H1 (cell line): Measurements from ENCODE around the gene OR14I1. TPM values are rescaled to one million over a fixed set of nuclear protein-coding genes. Genes with fewer than 3 reads are reported as not detected.

Experiments used
- CTCF ChIA-PET: fragments of 300-600 bp; sonication (Branson Sonifier 250); formaldehyde crosslinking; loops from one replicate; lab custom pipeline; 2021; ENCODE audit not compliant: partially characterized antibody; lab: Charles Lee
- POLR2A ChIA-PET: fragments of 300-600 bp; sonication (Branson Sonifier 250); formaldehyde crosslinking; loops from one replicate; lab custom pipeline; 2021; ENCODE audit warnings: inconsistent platforms; ENCODE audit not compliant: partially characterized antibody; lab: Charles Lee
- DNase-seq, 2 experiments: peaks; one replicate each; pipeline versions ENCODE4 v3.0.0 to v3.0.0-alpha.2; 2010 to 2022; ENCODE audit warnings: low spot score in 2 of 2, low read depth in 1 of 2, mixed read lengths in 1 of 2
- FAIRE-seq: peaks from 2 replicates; lab custom pipeline; 2011; peaks lifted over from hg19 to GRCh38; lab: Jason Lieb, UNC
- H2AFZ ChIP-seq: 2 replicates; pipeline ENCODE4 v1.8.1; 2012; ENCODE audit warnings: low read length, inconsistent platforms
- H2AK5ac ChIP-seq: 2 replicates; pipeline ENCODE4 v1.6.1; 2013; ENCODE audit warnings: low read depth, low read length
- H2BK120ac ChIP-seq: replicated peaks from 2 replicates; pipeline ENCODE3; 2013; ENCODE audit warnings: low read depth, low read length, inconsistent platforms
- H2BK12ac ChIP-seq: 2 replicates; pipeline ENCODE4 v1.6.1; 2013; ENCODE audit warnings: low read depth, low read length
- H2BK15ac ChIP-seq: 2 replicates; pipeline ENCODE4 v1.6.1; 2013; ENCODE audit warnings: low read length
- H2BK20ac ChIP-seq: 2 replicates; pipeline ENCODE4 v1.6.1; 2013; ENCODE audit warnings: low read length
- H2BK5ac ChIP-seq: 2 replicates; pipeline ENCODE4 v1.6.1; 2013; ENCODE audit warnings: low read depth, low read length
- H3K14ac ChIP-seq: 2 replicates; pipeline ENCODE4 v1.6.1; 2013; ENCODE audit warnings: inconsistent platforms; ENCODE audit not compliant: insufficient read length
- H3K18ac ChIP-seq: 2 replicates; pipeline ENCODE4 v1.6.1; 2013; ENCODE audit warnings: low read length; ENCODE audit errors: extremely low read depth
- H3K23ac ChIP-seq: 2 replicates; pipeline ENCODE4 v1.6.1; 2013; ENCODE audit warnings: inconsistent platforms; ENCODE audit not compliant: insufficient read length
- H3K23me2 ChIP-seq: 2 replicates; pipeline ENCODE4 v1.6.1; 2013; ENCODE audit warnings: low read depth, low read length
- H3K27ac ChIP-seq: 2 replicates; pipeline ENCODE4 v1.6.1; 2011; ENCODE audit warnings: low read depth, low read length, inconsistent platforms
- H3K27me3 ChIP-seq, 4 experiments: replicated peaks in 1 of 4; 1 replicate in 1 of 4; 2 replicates in 3 of 4; pipeline versions ENCODE4 v1.6.1 to v1.8.1; 2011 to 2013; ENCODE audit warnings: low read length in 3 of 4, mild to moderate bottlenecking in 3 of 4, inconsistent platforms in 2 of 4, mixed read lengths in 2 of 4, moderate library complexity in 1 of 4; ENCODE audit not compliant: control insufficient read depth in 3 of 4, insufficient read depth in 3 of 4; ENCODE audit errors: extremely low read depth in 1 of 4
- H3K36me3 ChIP-seq, 4 experiments: 2 replicates each; pipeline versions ENCODE4 v1.6.1 to v1.8.1; 2011 to 2013; ENCODE audit warnings: mild to moderate bottlenecking in 4 of 4, low read length in 3 of 4, moderate library complexity in 2 of 4, control low read depth in 1 of 4, inconsistent platforms in 1 of 4; ENCODE audit not compliant: insufficient read depth in 4 of 4, control insufficient read depth in 2 of 4
- H3K4ac ChIP-seq: replicated peaks from 2 replicates; pipeline ENCODE3; 2013; ENCODE audit warnings: low read length, low read depth, mixed read lengths, inconsistent platforms; ENCODE audit not compliant: insufficient read length
- H3K4me1 ChIP-seq, 4 experiments: replicated peaks in 1 of 4; 1 replicate in 1 of 4; 2 replicates in 3 of 4; pipeline versions ENCODE4 v1.6.1 to v1.8.1; 2011 to 2013; ENCODE audit warnings: low read length in 3 of 4, inconsistent platforms in 2 of 4, mixed read lengths in 1 of 4; ENCODE audit not compliant: insufficient read depth in 4 of 4, control insufficient read depth in 3 of 4
- H3K4me2 ChIP-seq, 2 experiments: 2 replicates each; pipeline versions ENCODE4 v1.6.1 to v1.8.1; 2011 to 2013; ENCODE audit warnings: low read depth in 2 of 2, low read length in 2 of 2, control low read depth in 1 of 2, inconsistent platforms in 1 of 2, mild to moderate bottlenecking in 1 of 2; ENCODE audit not compliant: insufficient read depth in 1 of 2
- H3K4me3 ChIP-seq, 4 experiments: fragments of 200-600, 300-600 bp in 1 of 4; sonication (generic), shearing (Covaris generic), sonication (Bioruptor Twin) in 1 of 4; 2 replicates each; pipeline versions ENCODE4 v1.5.1 to v1.8.1; 2011 to 2016; ENCODE audit warnings: low read length in 4 of 4, low read depth in 3 of 4, control low read depth in 2 of 4, inconsistent platforms in 2 of 4, mild to moderate bottlenecking in 2 of 4, mixed read lengths in 1 of 4, moderate library complexity in 1 of 4; ENCODE audit not compliant: insufficient read depth in 2 of 4; ENCODE audit errors: extremely low read depth in 1 of 4
- H3K56ac ChIP-seq: replicated peaks from 2 replicates; pipeline ENCODE3; 2013; ENCODE audit warnings: low read depth, mild to moderate bottlenecking, mixed read lengths, low read length, inconsistent platforms; ENCODE audit not compliant: insufficient read length
- H3K79me1 ChIP-seq: 2 replicates; pipeline ENCODE4 v1.6.1; 2013; ENCODE audit warnings: low read depth, low read length, control low read depth
- H3K79me2 ChIP-seq, 2 experiments: 2 replicates each; pipeline versions ENCODE4 v1.6.1 to v1.8.1; 2012 to 2013; ENCODE audit warnings: low read length in 2 of 2, mild to moderate bottlenecking in 2 of 2, inconsistent platforms in 1 of 2; ENCODE audit not compliant: insufficient read depth in 2 of 2, control insufficient read depth in 1 of 2
- H3K9ac ChIP-seq, 4 experiments: replicated peaks in 1 of 4; 1 replicate in 1 of 4; 2 replicates in 3 of 4; pipeline versions ENCODE4 v1.6.1 to v1.8.1; 2011 to 2013; ENCODE audit warnings: low read depth in 3 of 4, low read length in 3 of 4, control low read depth in 2 of 4, mild to moderate bottlenecking in 2 of 4, moderate library complexity in 2 of 4, inconsistent platforms in 1 of 4; ENCODE audit errors: extremely low read depth in 1 of 4
- H3K9me3 ChIP-seq, 2 experiments: 2 replicates each; pipeline versions ENCODE4 v1.6.1 to v1.8.1; 2012 to 2013; ENCODE audit warnings: mild to moderate bottlenecking in 2 of 2, moderate library complexity in 2 of 2, control low read depth in 1 of 2, inconsistent platforms in 1 of 2, low read depth in 1 of 2, low read length in 1 of 2, mixed read lengths in 1 of 2; ENCODE audit not compliant: insufficient read depth in 2 of 2
- H4K20me1 ChIP-seq, 2 experiments: replicated peaks in 1 of 2; 2 replicates each; pipeline versions ENCODE3 to v1.8.1; 2011 to 2013; ENCODE audit warnings: inconsistent platforms in 2 of 2, low read length in 2 of 2, mild to moderate bottlenecking in 1 of 2; ENCODE audit not compliant: insufficient read depth in 2 of 2, control insufficient read depth in 1 of 2
- H4K5ac ChIP-seq: 2 replicates; pipeline ENCODE4 v1.6.1; 2013; ENCODE audit warnings: low read length, low read depth, mixed read lengths, inconsistent platforms; ENCODE audit not compliant: insufficient read length
- H4K8ac ChIP-seq: 2 replicates; pipeline ENCODE4 v1.8.0; 2013; ENCODE audit warnings: mild to moderate bottlenecking, moderate library complexity, low read length, inconsistent platforms; ENCODE audit not compliant: insufficient read depth; ENCODE audit errors: extremely low read depth
- H4K91ac ChIP-seq: replicated peaks from 2 replicates; pipeline ENCODE3; 2013; ENCODE audit warnings: low read length, mixed read lengths, inconsistent platforms; ENCODE audit not compliant: insufficient read length
- BACH1 ChIP-seq: IDR thresholded peaks from 2 replicates; pipeline ENCODE4 v1.6.1; 2012; ENCODE audit warnings: low read length, improper control_type of control experiment
- KDM4A ChIP-seq: IDR thresholded peaks from one replicate; pipeline ENCODE4 v1.7.1; 2012; ENCODE audit warnings: low read depth, mild to moderate bottlenecking, moderate library complexity, low read length, inconsistent platforms; ENCODE audit not compliant: severe bottlenecking
- PHF8 ChIP-seq: fragments of 200-600 bp; sonication (generic); conservative IDR thresholded peaks from 2 replicates; pipeline ENCODE4 v1.7.1; 2012; ENCODE audit warnings: low read depth, mild to moderate bottlenecking, inconsistent platforms, low read length, moderate library complexity
- RAD21 ChIP-seq, 2 experiments: IDR thresholded peaks in 1 of 2; conservative IDR thresholded peaks in 1 of 2; 2 replicates each; pipeline ENCODE4 v1.6.1; 2011; ENCODE audit warnings: low read depth in 2 of 2, low read length in 2 of 2, improper control_type of control experiment in 1 of 2, inconsistent platforms in 1 of 2, mild to moderate bottlenecking in 1 of 2, moderate library complexity in 1 of 2
- TBP ChIP-seq: IDR thresholded peaks from 2 replicates; pipeline ENCODE4 v1.6.1; 2011; ENCODE audit warnings: low read depth, low read length, improper control_type of control experiment
- WGBS, 2 experiments: shearing (Covaris generic) in 1 of 2; methylation state at CpG; one replicate each; pipeline versions ENCODE4 v1.1.6 to v1.1.7; 2013 to 2015; ENCODE audit warnings: low lambda C conversion rate in 2 of 2, mixed read lengths in 2 of 2, inconsistent platforms in 1 of 2, low coverage in 1 of 2, missing lambda C conversion rate in 1 of 2; ENCODE audit not compliant: insufficient replicate concordance in 2 of 2, insufficient coverage in 1 of 2, insufficient read length in 1 of 2; ENCODE audit errors: extremely low coverage in 1 of 2, missing lambda C conversion rate in 1 of 2; 5-methylcytosine and 5-hydroxymethylcytosine counted together
- polyA plus RNA-seq, 7 experiments: library from polyadenylated mRNA; depleted of rRNA in 3 of 7; stranded (reverse) in 5 of 7; unstranded in 2 of 7; fragments of >200 nt in 5 of 7; fragments of 200-250 nt in 2 of 7; gene quantifications; 1 replicate in 5 of 7; 2 replicates in 1 of 7; 4 replicates in 1 of 7; pipeline versions ENCODE4 v1.2.1 to v1.2.3, GENCODE V29; 2011 to 2013; ENCODE audit warnings: missing spikeins in 2 of 7, mixed read lengths in 2 of 7
- total RNA-seq: library from RNA; stranded (reverse); fragmentation: NEBNext Ultra II Directional; extraction: Animal tissue kit (Norgen Biotek cat#: 25700); gene quantifications from 2 replicates; pipeline ENCODE4 v1.2.1, GENCODE V29; 2021

The OR14I1 gene
- total and polyA plus RNA-seq, 2 of the 8 experiments (the other 6 are each of a cell fraction or from before 2014, with no cell fraction given): not detected

GRCh38 chr1:248686815-248687214 is 15.8 kb downstream of the OR14I1 start:
- POLR2A ChIA-PET: no interaction called here
- no peak overlapping the region for H2AK5ac ChIP-seq
- H4K8ac ChIP-seq: no peak overlapping the region
- no peak overlapping the region for H3K27ac ChIP-seq
- H3K27me3 ChIP-seq: no peaks in the 10 kb centered on the region
- H3K79me1 ChIP-seq: no peaks in the 10 kb centered on the region
- no peak overlapping the region for H3K4ac ChIP-seq
- H3K36me3 ChIP-seq: no peaks in the 10 kb centered on the region
- no peaks in the 10 kb centered on the region for H3K79me2 ChIP-seq
- no peak overlapping the region for H2BK12ac ChIP-seq
- peaks cover 48 to 52% of the 10 kb centered on the region in 2 experiments for H3K9me3 ChIP-seq
- no peaks in the 10 kb centered on the region for H3K23me2 ChIP-seq
- H3K18ac ChIP-seq: no peak overlapping the region
- TF ChIP-seq BACH1 (no peak), RAD21 (IDR thresholded peaks at IDR 0.05 in 1 of 2, conservative IDR thresholded peaks at IDR 0.05 in 1 of 2; ENCODE audit: low read depth in 2 of 2, low read length in 2 of 2) (no peak; a peak in 1 of 4 replicates), PHF8 (no peak), KDM4A (no peak), TBP (no peak)
- H3K4me3 ChIP-seq: no peak overlapping the region
- FAIRE-seq: no peak
- H3K4me1 ChIP-seq: no peaks in the 10 kb centered on the region
- WGBS, 2 experiments: 69% methylated on average over 3 of the region's 3 CpGs; no CpG with 5 or more reads in 1 of the 2 experiments
- H3K4me2 ChIP-seq: no peak overlapping the region
- H3K23ac ChIP-seq: no peak overlapping the region
- no peak overlapping the region for H2BK5ac ChIP-seq
- no peak overlapping the region for H2BK120ac ChIP-seq
- CTCF ChIA-PET: no interaction called here
- H3K14ac ChIP-seq: no peak overlapping the region
- H4K91ac ChIP-seq: no peak overlapping the region
- no peak for DNase-seq
- H3K9ac ChIP-seq: no peak overlapping the region
- H2BK15ac ChIP-seq: no peak overlapping the region
- H3K56ac ChIP-seq: no peak overlapping the region
- no peak overlapping the region for H4K5ac ChIP-seq
- no peak overlapping the region for H2AFZ ChIP-seq
- no peak overlapping the region for H2BK20ac ChIP-seq
- no peaks in the 10 kb centered on the region for H4K20me1 ChIP-seq
